ENCODE results near the gene NR6A1.

- TF ChIP-seq, protein P1, sequence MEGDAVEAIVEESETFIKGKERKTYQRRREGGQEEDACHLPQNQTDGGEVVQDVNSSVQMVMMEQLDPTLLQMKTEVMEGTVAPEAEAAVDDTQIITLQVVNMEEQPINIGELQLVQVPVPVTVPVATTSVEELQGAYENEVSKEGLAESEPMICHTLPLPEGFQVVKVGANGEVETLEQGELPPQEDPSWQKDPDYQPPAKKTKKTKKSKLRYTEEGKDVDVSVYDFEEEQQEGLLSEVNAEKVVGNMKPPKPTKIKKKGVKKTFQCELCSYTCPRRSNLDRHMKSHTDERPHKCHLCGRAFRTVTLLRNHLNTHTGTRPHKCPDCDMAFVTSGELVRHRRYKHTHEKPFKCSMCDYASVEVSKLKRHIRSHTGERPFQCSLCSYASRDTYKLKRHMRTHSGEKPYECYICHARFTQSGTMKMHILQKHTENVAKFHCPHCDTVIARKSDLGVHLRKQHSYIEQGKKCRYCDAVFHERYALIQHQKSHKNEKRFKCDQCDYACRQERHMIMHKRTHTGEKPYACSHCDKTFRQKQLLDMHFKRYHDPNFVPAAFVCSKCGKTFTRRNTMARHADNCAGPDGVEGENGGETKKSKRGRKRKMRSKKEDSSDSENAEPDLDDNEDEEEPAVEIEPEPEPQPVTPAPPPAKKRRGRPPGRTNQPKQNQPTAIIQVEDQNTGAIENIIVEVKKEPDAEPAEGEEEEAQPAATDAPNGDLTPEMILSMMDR (IDR thresholded peaks at IDR 0.05; ENCODE audit: insufficient read depth, low read length), result no peak
- no peak for TF ChIP-seq POLR2AphosphoS5 (IDR thresholded peaks at IDR 0.05; ENCODE audit: low read depth)
- TF ChIP-seq REST (IDR thresholded peaks at IDR 0.05; ENCODE audit: insufficient replicate concordance, low read depth), result no peak
- TF ChIP-seq GABPA (IDR thresholded peaks at IDR 0.05; ENCODE audit: low read depth), result no peak
- TF ChIP-seq SPI1 (IDR thresholded peaks at IDR 0.05; ENCODE audit: borderline replicate concordance, low read depth), result no peak
Observed at GRCh38 chr9:124808246-124808956, 37.3 kb upstream of the NR6A1 start.

Measured in HL-60 (cell line).